ENCODE data around the gene GLS. TPM values are rescaled to one million over a fixed set of nuclear protein-coding genes. Genes with fewer than 3 reads are reported as not detected.
"Not testable (repeated sequence)": the region's sequence is repeated elsewhere in the genome, so short reads cannot be mapped to it uniquely, and the experiment has no call there.

GLS gene
- polyA plus RNA-seq, 1 donor = 370 TPM

GRCh38 chr2:190930411-190930810, 49.8 kb downstream of the GLS start:
- no peak for DNase-seq

- no peak for DNase-seq
Measured at GRCh38 chr2:190932514-190932913, 51.9 kb downstream of the GLS start.

- DNase-seq = no peak
Measured at GRCh38 chr2:190933361-190933760, 52.7 kb downstream of the GLS start.

GRCh38 chr2:190935054-190935453, 54.4 kb downstream of the GLS start:
- no peak for DNase-seq

GRCh38 chr2:190938771-190939335, 58.2 kb downstream of the GLS start:
- DNase-seq = no peak

GRCh38 chr2:190940454-190940853, 59.8 kb downstream of the GLS start:
- DNase-seq = no peak

GRCh38 chr2:190941571-190941970, 61.0 kb downstream of the GLS start:
- DNase-seq = no peak

- no peak for DNase-seq
Measured at GRCh38 chr2:190942697-190943096, 62.1 kb downstream of the GLS start.

GRCh38 chr2:190943706-190944105, 63.1 kb downstream of the GLS start:
- DNase-seq = no peak

- DNase-seq = no peak
Measured at GRCh38 chr2:190947141-190947540, 66.5 kb downstream of the GLS start.

GRCh38 chr2:190947711-190948251, 67.2 kb downstream of the GLS start:
- no peak for DNase-seq

- no peak for DNase-seq
Measured at GRCh38 chr2:190948671-190949070, 68.0 kb downstream of the GLS start.

- no peak for DNase-seq
Measured at GRCh38 chr2:190950566-190950991, 70.0 kb downstream of the GLS start.

- DNase-seq = no peak
Measured at GRCh38 chr2:190953257-190953656, 72.6 kb downstream of the GLS start.

- DNase-seq = no peak
Measured at GRCh38 chr2:190959911-190960788, 79.5 kb downstream of the GLS start.

GRCh38 chr2:190961117-190961516, 80.5 kb downstream of the GLS start:
- DNase-seq = not testable (repeated sequence)

- no peak for DNase-seq
Measured at GRCh38 chr2:190961918-190962487, 81.4 kb downstream of the GLS start.

- no peak for DNase-seq
Measured at GRCh38 chr2:190963088-190963487, 82.5 kb downstream of the GLS start.

- DNase-seq = no peak
Measured at GRCh38 chr2:190964170-190964795, 83.7 kb downstream of the GLS start.

GRCh38 chr2:190965580-190966222, 85.1 kb downstream of the GLS start:
- DNase-seq = no peak

- no peak for DNase-seq
Measured at GRCh38 chr2:190968522-190968921, 87.9 kb downstream of the GLS start.

GRCh38 chr2:190970160-190970559, 89.5 kb downstream of the GLS start:
- DNase-seq = no peak
